HG03432 (cell line): ENCODE results near the gene ZMIZ2.
A peak's percentile ranks its signal among the peaks of the same experiment; 100 is the strongest.
"Not testable (repeated sequence)": the region's sequence is repeated elsewhere in the genome, so short reads cannot be mapped to it uniquely, and the experiment has no call there.

Experiments
- ATAC-seq: cut with Tn5 transposase; IDR thresholded peaks from one replicate; pipeline ENCODE4 v1.9.1; 2021; ENCODE audit warnings: mild to moderate bottlenecking, moderate library complexity; ENCODE audit not compliant: unreplicated experiment

ZMIZ2 gene

GRCh38 chr7:44727158-44727936 is 21.3 kb upstream of the ZMIZ2 start:
- no peak for ATAC-seq

- ATAC-seq: no peak
Observed at GRCh38 chr7:44727937-44728262, 20.7 kb upstream of the ZMIZ2 start.

- ATAC-seq: peak; percentile 64
Observed at GRCh38 chr7:44729949-44730590, 18.6 kb upstream of the ZMIZ2 start.

DNA sequence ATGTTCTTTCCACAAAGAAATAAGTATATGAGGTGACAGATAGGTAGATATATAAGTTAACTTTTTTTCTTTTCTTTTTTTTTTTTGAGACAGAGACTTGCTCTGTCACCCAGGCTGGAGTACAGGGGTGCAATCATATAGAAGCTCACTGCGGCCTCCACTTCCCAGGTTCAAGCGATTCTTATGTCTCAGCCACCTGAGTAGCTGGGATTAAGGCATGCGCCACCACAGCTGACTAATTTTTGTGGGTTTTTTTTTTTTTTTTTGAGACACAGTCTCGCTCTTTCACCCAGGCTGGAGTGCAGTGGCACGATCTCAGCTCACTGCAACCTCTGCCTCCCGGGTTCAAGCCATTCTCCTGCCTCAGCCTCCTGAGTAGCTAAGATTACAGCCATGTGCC is 15.7 kb upstream of the ZMIZ2 start:
- not testable (repeated sequence) for ATAC-seq

GRCh38 chr7:44733708-44734481 is 14.8 kb upstream of the ZMIZ2 start:
- no peak for ATAC-seq

DNA sequence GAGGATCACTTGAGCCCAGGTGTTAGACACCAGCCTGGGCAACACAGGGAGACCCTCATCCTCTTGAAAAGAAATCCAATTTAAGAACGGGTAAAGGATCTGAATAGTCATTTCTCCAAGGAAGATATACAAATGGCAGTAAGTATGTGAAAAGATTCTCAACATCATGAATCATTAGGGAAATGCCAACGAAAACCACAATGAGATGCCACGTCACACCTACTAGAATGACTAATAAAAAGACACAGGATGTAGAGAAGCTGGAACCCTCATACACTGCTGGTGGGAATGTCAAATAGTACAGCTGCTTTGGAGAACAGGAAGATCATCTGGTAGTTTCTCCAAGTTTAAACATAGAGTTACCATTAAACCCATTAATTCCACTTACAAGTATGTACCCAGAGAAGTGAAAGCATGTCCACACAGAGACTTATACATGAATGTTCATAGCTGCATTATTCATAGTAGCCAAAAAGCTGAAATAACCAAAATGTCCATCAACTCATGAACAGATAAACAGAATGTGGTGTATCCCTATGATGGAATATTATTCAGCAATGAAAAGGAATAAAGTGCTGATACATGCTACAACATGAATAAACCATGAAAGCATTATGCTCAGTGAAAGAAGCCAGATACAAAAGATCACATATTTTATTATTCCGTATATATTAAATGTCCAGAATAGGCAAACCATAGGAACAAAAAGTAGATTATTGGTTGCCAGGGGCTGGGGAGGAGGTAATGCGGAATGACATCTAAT is 13.1 kb upstream of the ZMIZ2 start:
- peak; percentile 75 for ATAC-seq

- no peak for ATAC-seq
Observed at GRCh38 chr7:44736896-44737295, 11.8 kb upstream of the ZMIZ2 start.

DNA sequence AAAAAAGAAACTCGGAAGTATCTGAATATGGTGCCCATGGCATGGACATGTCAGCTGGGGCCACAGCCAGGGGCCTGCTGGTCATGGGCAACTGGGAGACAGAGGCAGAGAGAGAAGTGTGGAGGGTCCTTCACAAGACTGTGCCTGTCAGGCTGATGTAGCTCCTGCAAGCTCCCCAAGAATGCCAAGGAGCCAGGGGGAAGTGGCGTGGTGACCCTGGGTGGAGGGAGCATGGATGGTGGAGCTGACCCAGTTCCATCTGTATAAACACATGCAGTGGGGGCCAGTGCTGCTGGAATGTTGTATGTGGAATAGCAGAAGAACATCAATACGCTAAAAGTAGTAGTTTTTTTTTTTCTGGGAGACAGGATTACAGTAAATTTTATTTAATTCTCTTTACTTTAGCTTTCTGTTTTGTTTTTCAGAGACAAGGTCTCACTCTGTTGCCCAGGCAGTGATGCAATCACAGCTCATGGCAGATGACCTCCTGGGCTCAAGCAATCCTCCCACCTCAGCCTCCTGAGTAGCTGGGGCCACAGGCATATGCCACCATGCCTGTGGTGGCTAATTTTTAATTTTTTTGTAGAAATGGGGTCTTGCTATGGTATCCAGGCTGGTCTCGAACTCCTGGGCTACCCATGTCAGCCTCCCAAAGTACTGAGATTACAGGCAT is 10.5 kb upstream of the ZMIZ2 start:
- no peak for ATAC-seq

DNA sequence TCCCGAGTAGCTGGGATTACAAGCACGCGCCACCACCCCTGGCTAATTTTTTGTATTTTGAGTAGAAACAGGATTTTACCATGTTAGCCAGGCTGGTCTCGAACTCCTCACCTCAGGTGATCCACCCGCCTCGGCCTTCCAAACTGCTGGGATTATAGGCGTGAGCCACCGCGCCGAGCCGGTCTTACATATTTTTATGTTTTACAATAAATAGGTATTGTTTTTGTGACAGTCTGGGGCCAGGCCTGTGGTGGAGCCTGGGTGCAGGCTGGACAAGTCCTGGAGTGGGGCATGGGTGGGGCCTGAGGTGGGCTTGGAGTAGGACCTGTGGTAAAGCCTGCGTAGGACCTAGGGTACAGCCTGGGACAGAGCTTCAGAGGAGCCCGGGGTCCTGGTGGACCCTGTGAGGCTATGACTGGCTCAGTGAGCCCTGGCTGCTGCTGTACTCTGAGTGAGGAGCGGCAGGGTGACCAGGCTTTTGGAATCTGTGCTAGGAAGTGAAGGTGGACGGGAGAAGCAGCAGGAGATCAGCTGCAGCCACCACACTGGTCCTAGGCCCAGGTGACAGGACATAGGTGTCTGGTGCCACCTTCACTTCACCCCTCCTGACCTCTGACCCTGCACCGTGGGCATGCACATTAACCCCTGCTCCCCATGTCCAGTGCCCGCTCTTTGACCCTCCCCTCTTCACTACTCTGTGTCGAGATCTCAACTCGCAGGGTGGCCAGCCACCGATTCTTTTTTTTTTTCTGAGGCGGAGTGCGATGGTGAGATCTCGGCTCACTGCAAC is 9.6 kb upstream of the ZMIZ2 start:
- no peak for ATAC-seq

DNA sequence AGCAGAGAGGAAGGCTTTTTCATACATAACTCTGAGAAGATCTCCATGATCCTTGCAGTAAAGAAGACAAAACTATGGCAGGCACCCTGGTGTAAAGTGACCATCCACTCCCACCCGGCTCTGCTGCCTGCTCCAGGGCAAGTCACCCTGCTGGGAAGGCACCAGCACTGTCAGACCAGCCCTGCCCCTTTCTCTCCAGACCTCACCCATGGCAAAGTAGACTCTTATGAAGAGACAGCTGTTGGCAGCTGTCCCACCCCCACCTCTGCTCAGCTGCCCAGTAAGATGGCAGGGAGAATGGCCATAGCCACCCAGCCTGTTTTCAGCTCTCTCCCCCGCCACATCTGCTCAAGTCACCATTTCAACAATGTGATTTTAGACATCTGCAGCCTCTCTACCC is 8.6 kb upstream of the ZMIZ2 start:
- ATAC-seq: no peak

DNA sequence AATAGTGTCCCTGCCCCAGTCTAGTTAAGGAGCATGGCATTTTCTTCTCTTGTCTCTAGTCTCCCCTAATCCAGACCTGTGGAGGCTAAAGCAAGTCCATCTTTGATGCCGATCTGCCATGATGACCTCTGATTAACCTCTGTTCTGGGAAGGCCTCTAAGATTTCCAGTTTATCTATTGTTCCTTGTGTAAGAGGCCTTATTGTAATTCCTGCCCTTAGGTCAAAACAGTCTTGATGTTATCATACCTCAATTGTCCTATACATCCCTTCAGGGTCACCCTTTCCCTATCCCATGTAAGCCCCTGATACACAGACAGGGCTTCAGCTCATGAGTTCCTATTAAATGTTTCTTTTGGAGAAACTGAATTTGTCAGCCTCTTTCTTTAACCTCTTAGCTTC is 4.9 kb upstream of the ZMIZ2 start:
- ATAC-seq: no peak

DNA sequence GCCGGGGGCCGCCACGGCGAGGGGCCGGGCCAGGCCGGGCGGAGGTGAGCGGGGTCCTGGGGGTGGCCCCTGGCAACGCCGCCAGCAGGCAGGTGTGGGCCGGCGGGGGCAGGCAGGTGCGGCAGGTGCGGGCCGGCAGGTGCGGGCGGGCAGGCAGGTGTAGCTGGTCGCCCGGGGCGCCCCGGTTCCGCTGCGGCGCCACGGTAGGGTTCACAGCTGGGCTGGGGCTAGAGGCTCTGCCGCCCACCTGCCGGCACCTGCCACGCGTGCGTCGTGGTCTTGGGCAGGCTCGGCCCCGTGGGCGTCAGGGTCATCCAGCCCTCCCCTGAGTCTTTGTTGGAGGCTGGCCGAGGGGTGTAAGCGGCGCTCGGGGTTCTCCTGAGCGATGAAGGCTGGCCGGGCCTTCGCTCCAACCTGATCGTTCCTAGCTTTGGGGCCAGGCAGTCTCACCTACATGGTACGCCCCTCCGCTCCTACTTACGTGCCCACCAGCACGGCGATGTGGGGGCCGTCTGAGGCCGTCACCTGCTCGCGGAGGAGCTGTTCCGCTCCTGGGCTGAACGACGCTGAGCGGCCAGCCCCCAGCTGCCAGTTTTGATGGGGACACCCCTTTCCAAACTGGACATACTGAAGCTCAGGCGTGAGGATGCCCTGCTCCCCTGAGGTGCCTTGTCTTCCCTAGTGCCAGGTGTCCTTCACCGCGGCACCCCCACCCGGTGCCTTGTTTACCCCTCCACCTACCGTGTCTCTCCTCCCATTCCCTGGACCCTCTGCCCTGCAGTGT is 493 bp downstream of the ZMIZ2 start:
- ATAC-seq: peak; percentile 16

- no peak for ATAC-seq
Observed at GRCh38 chr7:44749992-44750391, 1.3 kb downstream of the ZMIZ2 start.

DNA sequence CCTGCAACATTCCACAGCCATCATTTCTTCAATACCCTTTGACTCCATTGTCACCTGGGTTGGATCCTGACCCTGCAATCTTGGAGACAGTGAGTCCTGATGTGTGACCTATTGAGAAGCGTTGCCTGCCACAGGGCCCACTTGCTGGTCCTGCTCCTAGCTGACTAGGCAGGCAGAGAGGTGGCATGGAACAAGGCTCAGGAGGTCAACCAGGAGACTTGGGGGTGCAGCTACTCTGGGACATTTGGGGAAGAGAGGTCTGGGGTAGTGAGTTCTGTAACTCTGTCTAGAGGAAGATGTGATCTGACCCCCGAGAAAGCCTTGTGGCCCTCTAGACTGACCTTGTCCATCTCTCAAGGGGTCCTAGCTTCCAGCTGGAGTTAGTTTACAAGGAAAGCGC is 1.8 kb downstream of the ZMIZ2 start:
- no peak for ATAC-seq

GRCh38 chr7:44750921-44751571 is 2.4 kb downstream of the ZMIZ2 start:
- ATAC-seq: peak; percentile 60

DNA sequence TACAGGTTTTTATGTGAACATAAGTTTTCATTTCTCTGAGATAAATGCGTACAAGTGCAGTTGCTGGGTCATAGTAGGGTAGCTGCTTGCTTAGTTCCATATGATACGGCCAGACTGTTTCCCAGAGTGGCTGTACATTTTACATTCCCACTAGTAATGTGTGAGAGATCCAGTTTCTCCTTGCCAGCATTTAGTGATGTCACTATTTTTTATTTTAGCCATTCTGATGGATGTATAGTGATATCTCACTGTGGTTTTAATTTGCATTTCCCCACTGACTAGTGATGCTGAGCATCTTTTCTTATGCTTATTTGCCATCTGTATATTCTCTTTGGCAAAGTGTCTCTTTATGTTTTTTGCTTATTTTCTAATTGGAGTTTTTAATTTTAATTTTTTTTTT is 4.2 kb downstream of the ZMIZ2 start:
- ATAC-seq: no peak

GRCh38 chr7:44754802-44755697 is 6.4 kb downstream of the ZMIZ2 start:
- ATAC-seq: no peak
